Nucleus accumbens (tissue), 56 donors: ENCODE results near the gene ZNF879.

Experiments used
- DNase-seq, 56 donors: peaks; one replicate each; lab custom pipeline; 2025; lab: John Stamatoyannopoulos, UW

Gene ZNF879

DNA sequence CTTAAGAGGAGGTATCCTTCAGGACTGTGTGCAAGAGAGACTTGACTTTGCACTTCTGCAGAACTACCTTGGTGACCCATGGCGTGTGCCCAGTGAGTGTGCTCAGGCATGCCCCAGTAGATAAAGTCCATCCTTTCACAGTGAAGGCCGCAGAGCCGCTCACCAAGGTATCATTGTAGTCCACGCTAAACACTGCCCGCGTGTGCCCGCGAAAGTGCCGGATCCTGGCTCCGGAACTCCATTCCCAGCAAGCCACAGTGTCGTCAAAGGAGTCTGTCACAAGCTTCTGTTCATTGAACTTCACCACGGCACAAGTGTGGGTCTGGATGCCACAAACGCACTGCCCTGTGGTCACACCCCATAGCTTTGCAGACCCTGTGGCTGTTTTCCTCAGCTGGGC, 25.2 kb upstream of the ZNF879 start:
- no peak for DNase-seq

DNA sequence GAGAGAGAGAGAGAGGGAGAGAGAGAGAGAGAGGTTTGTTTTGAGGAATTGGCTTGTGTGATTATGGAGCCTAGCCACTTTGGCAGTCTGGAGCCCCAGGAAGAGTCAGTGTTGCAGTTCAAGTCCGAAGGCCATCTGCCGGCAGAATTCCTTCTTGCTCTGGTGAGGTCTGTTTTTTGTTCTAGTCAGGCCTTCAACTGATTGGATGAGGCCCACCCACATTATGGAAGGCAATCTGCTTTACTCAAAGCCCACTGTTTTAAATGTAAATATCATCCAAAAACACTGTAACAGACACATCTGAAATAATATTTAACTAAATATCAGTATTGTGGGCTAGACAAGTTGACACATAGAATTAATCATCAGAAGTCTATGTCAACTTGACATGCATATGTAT, 17.0 kb upstream of the ZNF879 start:
- no peak for DNase-seq

DNA sequence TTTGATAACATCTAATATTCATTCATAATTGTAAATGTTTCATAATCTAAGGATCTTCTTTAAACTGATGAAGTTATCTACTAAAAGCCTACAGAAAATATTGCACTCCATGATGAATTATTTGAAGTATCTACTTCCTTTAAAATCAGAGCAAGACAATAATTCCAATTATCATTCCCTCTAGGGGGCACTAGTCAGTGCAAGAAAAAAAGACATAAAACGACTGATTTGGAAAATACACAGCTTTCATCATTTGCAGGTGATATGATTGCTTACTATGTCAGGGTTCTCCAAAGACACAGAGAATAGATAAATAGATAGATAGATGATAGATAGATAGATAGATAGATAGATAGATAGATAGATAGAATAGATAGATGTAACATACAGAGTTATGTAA, 14.9 kb upstream of the ZNF879 start:
- DNase-seq, result no peak

DNA sequence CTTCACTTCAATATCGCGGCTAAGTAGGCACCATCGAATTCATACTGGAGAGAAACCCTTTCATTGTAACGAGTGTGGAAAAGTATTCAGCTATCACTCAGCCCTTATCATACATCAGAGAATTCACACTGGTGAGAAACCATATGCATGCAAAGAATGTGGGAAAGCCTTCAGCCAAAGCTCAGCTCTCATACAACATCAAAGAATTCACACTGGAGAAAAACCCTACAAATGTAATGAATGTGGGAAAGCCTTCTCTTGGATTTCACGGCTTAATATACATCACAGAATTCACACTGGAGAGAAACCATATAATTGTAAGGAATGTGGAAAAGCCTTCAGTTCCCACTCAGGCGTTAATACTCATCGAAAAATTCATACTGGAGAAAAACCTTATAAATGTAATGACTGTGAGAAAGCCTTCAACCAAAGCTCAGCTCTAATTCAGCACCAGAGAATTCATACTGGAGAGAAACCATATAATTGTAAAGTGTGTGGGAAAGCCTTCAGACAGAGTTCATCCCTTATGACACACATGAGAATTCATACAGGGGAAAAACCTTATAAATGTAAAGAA, 9.5 kb downstream of the ZNF879 start:
- DNase-seq, result no peak

DNA sequence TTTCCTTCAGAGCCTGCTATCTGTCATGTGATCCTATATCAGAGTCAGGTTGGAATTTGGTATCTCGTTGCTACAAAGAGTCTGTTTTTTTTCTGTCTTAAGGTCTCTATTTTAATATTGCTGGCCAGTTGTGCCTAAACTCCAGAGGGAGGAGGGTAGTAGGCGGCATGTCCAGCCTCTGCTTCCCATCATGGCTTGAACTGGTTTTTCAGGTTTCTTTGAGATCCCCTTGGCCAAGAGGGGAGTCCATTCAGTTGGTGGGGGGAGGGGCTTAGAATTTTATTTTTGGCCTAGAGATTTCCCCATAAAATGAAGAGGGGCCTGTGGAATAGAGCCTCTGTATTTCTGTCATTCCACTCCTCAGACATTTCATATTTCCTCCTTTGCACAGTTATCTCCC, 21.2 kb downstream of the ZNF879 start:
- no peak for DNase-seq

DNA sequence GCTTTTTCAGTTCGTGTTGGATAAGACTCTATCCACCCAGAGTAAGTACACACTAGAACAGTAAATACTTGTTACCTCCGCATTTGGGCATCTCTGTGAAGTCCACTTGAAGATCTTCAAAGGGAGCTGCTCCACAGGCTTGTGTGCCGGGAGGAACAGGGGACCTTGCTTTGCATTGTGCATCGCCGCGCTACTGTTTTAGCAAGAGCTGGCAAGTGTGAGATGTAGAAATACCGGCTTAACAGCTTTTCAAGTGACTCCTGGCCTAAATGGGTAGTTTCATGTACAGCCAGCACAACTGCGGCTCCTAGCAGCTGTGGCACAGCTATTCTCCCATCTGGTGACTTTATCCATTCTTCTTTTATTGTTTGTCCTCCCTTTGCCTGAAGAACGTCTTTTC, 28.2 kb downstream of the ZNF879 start:
- DNase-seq, result no peak

DNA sequence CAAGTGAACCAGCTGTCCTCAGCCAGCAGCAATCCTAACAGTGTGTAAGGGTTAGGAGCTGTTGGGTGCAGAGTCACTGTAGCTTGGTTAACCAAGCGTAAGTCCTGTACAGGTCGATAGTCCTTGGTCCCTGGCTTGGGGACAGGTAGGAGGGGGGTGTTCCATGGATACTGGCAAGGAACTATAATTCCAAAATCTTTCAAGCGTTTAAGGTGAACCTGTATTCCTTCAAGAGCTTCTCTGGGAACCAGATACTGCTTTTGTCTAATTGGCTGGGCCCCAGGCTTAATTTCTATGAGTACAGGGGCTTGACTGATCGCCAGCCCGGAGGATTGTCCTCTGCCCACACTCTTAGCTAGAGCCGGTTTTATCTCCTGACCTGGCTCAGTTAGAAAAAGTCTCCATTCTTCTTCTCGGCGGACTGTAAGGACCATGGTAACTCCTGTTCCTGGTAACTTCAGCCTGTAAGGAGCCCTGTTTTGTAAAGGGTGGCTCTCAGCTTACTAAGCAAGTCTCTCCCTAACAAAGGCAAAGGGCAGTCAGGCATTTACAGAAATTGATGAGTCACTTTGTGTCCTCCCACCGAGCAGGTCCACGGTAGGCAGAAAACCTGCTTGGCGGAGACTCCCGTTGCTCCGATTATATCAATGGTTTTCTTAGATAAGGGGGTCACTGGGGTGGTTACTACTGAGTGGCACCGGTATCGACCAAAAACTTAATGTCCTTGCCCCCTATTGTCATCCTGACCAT, 30.6 kb downstream of the ZNF879 start:
- DNase-seq, result no peak

DNA sequence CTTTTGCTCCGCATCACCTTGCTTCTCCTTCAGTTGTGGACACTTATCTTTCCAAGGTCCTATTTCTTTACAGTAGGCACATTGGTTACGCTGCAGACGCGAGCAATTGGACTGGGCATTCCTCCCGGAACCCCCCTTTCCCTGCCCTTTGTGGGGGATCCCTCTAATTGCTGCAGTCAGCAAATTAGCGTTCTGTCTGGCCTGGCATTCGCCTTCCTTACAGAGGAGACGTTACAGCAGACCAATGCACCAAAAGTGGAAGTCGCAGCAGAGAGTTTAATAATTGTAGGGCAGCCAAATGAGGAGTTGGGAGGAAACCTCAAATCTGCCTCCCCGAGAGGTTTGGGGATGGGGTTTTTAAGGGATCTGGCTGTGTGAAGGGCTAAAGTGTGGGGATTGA, 31.3 kb downstream of the ZNF879 start:
- DNase-seq, result no peak

DNA sequence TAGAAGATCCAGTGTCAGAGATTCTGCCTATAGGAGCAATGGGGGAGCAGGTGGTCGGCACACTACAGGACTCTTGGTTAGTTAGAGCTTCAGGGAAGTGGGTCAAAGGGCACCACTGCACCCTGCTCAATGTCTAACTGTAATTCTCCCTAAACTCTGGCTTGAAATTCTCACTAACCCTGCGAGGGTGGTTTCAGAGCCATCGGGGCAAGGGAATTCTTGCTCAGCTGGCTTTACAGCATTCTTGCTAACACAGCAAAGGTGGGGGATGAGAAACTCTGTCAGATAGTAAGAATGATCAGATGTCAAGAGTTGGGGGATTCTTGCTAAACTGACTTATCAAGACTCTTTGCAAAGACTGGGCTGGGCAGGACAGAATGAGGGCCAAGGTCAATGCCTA, 31.8 kb downstream of the ZNF879 start:
- DNase-seq, result no peak

DNA sequence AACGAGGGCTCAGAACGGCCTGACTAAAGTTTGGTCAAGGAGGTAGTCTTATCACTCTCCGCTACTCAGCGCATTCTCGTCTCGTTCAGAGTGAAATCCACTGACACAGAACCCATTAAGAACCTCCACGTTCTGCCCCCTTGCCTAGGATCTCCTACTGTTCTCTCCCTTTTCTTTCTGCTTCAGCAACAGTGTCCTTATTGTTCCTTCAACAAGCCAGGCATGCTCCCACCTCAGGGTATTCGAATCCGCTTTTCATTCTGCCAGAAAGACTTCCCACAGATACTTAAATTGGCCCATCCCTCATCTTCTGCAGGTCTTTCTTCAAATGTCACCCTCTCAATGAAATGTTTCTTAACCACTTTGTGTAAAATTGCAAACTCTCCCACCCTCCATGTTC, 32.2 kb downstream of the ZNF879 start:
- no peak for DNase-seq

DNA sequence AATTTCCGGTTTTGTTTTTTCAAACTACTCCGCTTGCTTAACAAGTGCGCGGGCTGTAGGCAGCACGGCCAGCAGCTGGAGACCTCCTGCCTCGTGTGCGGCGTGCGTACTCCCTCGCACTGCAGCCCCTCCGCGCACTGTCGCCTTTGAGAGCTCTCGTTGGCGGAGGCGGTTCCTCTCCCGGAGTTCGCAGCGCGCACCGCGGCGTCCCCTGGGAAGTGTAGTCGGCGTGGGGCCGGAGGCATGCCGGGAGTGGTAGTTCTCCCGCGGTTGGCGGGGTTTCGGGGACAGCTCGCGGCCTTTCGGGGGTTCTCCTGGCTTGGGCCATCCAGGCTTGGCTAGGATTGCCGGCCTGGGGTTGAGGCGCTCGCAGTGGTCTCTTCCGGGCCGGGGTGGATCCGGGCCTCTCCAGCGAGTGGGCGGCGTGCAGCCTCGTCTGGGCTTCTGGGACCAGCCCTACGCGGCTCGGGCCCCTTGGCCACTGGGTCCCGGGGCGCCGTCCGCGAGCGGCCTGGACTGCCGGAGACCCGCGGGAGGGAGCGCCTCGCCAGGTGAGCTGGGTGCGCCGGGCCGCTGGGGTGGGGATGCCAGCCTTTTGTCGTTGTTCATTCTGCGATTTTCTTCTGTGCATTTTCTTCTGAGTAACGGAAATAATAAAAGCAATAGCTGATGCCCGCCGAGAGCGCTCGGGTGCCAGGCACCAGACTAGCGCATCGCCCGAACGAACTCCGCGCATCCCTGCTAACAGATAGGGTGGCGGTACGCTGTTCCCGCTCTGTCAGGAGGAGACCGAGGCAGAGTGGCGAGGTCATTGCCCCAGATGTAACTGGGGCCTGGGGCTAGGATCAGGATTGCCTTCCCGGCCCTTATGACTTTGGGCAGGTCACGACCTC, 36.8 kb downstream of the ZNF879 start, which contains the start of gene ZNF354C:
Gene ZNF354C (plus strand): TSS at position 258 of the 893 bp plus-strand sequence. CDS start 1,696 bp downstream, outside the sequence.
- peak in 55 of 56 donors; percentile 18 to 93 (median 81) for DNase-seq

DNA sequence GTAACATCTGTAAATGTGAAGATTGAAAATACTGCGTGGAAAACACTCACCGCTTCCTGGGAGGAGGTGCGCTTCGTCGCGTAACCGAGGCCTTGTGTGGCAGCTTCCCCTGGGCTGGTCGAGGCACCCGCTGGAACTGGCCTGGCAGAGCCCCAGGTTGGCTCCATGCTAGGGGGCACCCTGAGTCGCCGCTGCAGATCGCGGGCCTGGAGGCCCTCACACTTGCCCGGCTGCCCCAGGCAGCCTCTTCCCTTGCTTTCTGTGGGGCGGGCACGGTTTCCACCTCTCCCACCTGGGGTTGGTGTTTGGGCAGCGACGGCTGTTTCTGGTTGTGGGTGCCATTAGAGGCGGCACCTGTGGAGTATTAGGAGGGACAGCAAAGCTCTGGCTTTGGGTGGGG, 37.4 kb downstream of the ZNF879 start:
- DNase-seq, result no peak

DNA sequence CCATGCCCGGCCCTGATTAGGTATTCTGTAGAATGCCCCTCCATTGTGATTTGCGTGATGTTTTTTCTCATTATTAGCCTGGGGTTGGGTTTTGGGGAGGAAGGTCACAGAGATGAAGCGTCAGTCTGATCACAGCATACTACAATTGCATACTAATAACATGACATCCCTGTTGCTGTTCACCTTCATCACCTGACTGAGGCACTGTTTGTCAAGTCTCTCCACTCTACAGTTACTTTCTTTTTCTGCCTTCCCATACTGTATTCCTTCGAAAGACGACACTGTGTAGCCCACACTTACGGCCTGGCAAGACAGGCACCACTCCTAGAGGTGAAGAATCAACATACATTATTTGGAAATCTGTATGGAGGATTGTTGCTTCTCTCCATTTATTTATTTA, 42.1 kb downstream of the ZNF879 start:
- DNase-seq, result no peak

DNA sequence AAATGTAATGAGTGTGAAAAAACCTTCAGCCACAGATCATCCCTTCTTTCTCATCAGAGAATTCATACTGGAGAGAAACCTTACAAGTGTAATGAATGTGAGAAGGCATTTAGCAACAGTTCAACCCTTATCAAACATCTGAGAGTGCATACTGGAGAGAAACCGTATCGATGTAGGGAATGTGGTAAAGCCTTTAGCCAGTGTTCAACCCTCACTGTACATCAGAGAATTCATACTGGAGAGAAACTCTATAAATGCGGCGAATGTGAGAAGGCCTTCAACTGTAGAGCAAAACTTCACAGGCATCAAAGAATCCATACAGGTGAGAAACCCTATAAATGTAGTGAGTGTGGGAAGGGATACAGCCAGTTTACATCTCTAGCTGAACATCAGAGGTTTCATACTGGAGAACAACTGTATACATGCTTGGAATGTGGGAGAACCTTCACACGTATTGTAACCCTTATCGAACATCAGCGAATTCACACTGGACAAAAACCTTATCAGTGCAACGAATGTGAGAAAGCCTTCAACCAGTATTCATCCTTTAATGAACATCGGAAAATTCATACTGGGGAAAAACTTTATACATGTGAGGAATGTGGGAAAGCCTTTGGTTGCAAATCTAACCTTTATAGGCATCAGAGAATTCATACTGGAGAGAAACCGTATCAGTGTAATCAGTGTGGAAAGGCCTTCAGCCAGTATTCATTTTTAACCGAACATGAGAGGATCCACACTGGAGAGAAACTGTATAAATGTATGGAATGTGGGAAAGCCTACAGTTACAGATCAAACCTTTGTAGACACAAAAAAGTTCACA, 55.8 kb downstream of the ZNF879 start:
- no peak for DNase-seq

DNA sequence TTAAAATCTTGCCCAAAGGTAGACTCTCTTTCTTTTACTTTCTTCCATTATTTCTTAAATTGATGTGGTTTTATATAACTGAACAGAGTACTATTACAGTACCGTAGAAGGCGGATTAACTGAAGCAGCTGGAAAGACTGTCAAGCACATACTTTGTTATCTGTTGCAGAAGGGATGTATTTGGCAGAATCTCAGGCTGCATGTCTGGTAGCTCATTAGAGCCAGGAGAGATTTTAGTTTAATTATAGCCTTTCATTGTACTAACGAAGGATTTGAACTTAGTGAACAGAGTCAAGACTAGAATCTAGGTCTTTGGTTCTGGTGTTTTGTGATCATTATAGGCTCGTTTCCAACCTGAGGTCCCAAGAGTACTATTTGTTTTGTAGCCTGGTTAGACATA, 57.1 kb downstream of the ZNF879 start:
- no peak for DNase-seq
